Transverse colon (tissue), 4 donors: Measurements from ENCODE around the gene CAST. TPM values are rescaled to one million over a fixed set of nuclear protein-coding genes. Genes with fewer than 3 reads are reported as not detected.

Experiments used
- DNase-seq: peaks from one replicate; pipeline ENCODE4 v3.0.0-alpha.2; 2019
- H3K27ac ChIP-seq, 4 donors: fragments of 200-600 bp; sonication (generic); 2 replicates each; pipeline ENCODE4 v1.5.1; 2016 to 2018; ENCODE audit warnings: inconsistent platforms in 4 of 4
- H3K27me3 ChIP-seq: fragments of 200-600 bp; sonication (generic); 2 replicates; pipeline ENCODE4 v1.5.1; 2017; ENCODE audit warnings: inconsistent platforms
- H3K36me3 ChIP-seq, 4 donors: fragments of 200-600 bp; sonication (generic); 2 replicates each; pipeline ENCODE4 v1.5.1; 2017 to 2019; ENCODE audit warnings: inconsistent platforms in 4 of 4
- H3K4me1 ChIP-seq, 4 donors: fragments of 200-600 bp; sonication (generic); 2 replicates each; pipeline ENCODE4 v1.5.1; 2017 to 2020; ENCODE audit warnings: inconsistent platforms in 4 of 4
- H3K4me3 ChIP-seq, 4 donors: fragments of 200-600 bp; sonication (generic); 1 replicate in 1 of 4; 2 replicates in 3 of 4; pipeline versions ENCODE4 v1.5.1 to v1.6.1; 2017 to 2019; ENCODE audit warnings: inconsistent platforms in 4 of 4
- H3K9me3 ChIP-seq, 2 donors: fragments of 200-600 bp; sonication (generic); 2 replicates each; pipeline ENCODE4 v1.5.1; 2017 to 2019; ENCODE audit warnings: inconsistent platforms in 2 of 2
- CTCF ChIP-seq, 5 experiments: fragments of 200-600 bp in 3 of 5; fragments of 450-650 bp in 2 of 5; sonication (generic) in 3 of 5; IDR thresholded peaks; 1 replicate in 2 of 5; 2 replicates in 3 of 5; pipeline ENCODE4 v1.5.1; 2016 to 2017; ENCODE audit warnings: antibody characterized with exemption in 5 of 5, inconsistent platforms in 3 of 5, mild to moderate bottlenecking in 2 of 5, moderate library complexity in 1 of 5
- EP300 ChIP-seq: sonication (generic); formaldehyde crosslinking; IDR thresholded peaks from one replicate; pipeline ENCODE4 v1.6.1; 2017; ENCODE audit warnings: antibody characterized with exemption, low read depth
- POLR2A ChIP-seq: fragments of 450-650 bp; IDR thresholded peaks from one replicate; pipeline ENCODE4 v1.6.1; 2016; ENCODE audit warnings: antibody characterized with exemption, mild to moderate bottlenecking, moderate library complexity
- POLR2AphosphoS5 ChIP-seq, 3 donors: sonication (generic); formaldehyde crosslinking; IDR thresholded peaks; one replicate each; pipeline ENCODE4 v1.6.1; 2016; ENCODE audit warnings: antibody characterized with exemption in 3 of 3
- WGBS, 2 donors: methylation state at CpG; one replicate each; pipeline ENCODE4 v1.1.5; 2018; ENCODE audit warnings: low coverage in 1 of 2; 5-methylcytosine and 5-hydroxymethylcytosine counted together
- in situ Hi-C, 4 donors: fragments of 200-750 bp; cut with MboI; loops; one replicate each; pipeline versions ENCODE4 v1.15.0 to v1.15.1; 2017; ENCODE audit warnings: low sequenced_read_pairs in 3 of 4, low pct_ligation_motif_present in 1 of 4, low pct_unique_long_range_greater_than_20kb in 1 of 4
- intact Hi-C: fragments of 100-400 bp; cut with DNase I; formaldehyde crosslinking; loops from one replicate; pipeline ENCODE4 v1.15.1; 2023; ENCODE audit warnings: low total_unique reads
- total RNA-seq, 4 donors: library from RNA; depleted of rRNA; stranded (reverse); fragments of >200 nt; gene quantifications; one replicate each; pipeline ENCODE4 v1.1.0, GENCODE V29; 2016

CAST gene
- total RNA-seq, 4 donors from 2014 or later: 237 to 556 (median 335) TPM

- no peaks in the 10 kb centered on the region for H3K9me3 ChIP-seq
- no peak for TF ChIP-seq EP300
- no peak for TF ChIP-seq CTCF (IDR thresholded peaks at IDR 0.05)
- TF ChIP-seq POLR2AphosphoS5 (IDR thresholded peaks at IDR 0.05): no peak
- no peak for TF ChIP-seq POLR2A
- peaks cover 0 to 5% (median 0%) of the 10 kb centered on the region in 4 donors for H3K36me3 ChIP-seq
- no peak for DNase-seq
- peaks cover 0 to 15% (median 2%) of the 10 kb centered on the region in 4 donors for H3K4me1 ChIP-seq
- H3K27me3 ChIP-seq: no peaks in the 10 kb centered on the region
- WGBS, 2 donors: 88 to 89% methylated on average over 2 of the region's 2 CpGs
- no peak overlapping the region for H3K27ac ChIP-seq
- H3K4me3 ChIP-seq: no peak overlapping the region
- in situ Hi-C loops (no loop called here), intact Hi-C loops (no loop called here)
Measured at GRCh38 chr5:96691503-96692303, 29.5 kb downstream of the CAST start.

- no peaks in the 10 kb centered on the region for H3K27me3 ChIP-seq
- H3K4me1 ChIP-seq: peaks cover 0 to 8% (median 1%) of the 10 kb centered on the region in 4 donors
- in situ Hi-C loops (no loop called here), intact Hi-C loops (no loop called here)
- H3K36me3 ChIP-seq: peaks cover 0 to 5% (median 0%) of the 10 kb centered on the region in 4 donors
- TF ChIP-seq CTCF (IDR thresholded peaks at IDR 0.05): no peak
- TF ChIP-seq POLR2AphosphoS5 (IDR thresholded peaks at IDR 0.05): no peak
- TF ChIP-seq EP300: no peak
- no peak for TF ChIP-seq POLR2A
- whole genome bisulfite sequencing, 2 donors: 85 to 100% methylated on average over 2 of the region's 2 CpGs
- no peak for DNase-seq
- H3K27ac ChIP-seq: no peak overlapping the region
- H3K9me3 ChIP-seq: no peaks in the 10 kb centered on the region
- no peak overlapping the region for H3K4me3 ChIP-seq
Measured at GRCh38 chr5:96692441-96692840, 30.3 kb downstream of the CAST start.

GRCh38 chr5:96699186-96699820, 37.1 kb downstream of the CAST start:
- no peak for DNase-seq
- in situ Hi-C loops (no loop called here), intact Hi-C loops (no loop called here)
- Histone ChIP-seq H3K27me3 (no peaks in the 10 kb centered on the region), H3K27ac (no peak overlapping the region), H3K9me3 (no peaks in the 10 kb centered on the region), H3K36me3 (peaks cover 0 to 14% (median 2%) of the 10 kb centered on the region in 4 donors), H3K4me1 (peaks cover 9 to 13% (median 11%) of the 10 kb centered on the region in 4 donors), H3K4me3 (no peak overlapping the region)
- 65 to 73% methylated on average over 3 of the region's 3 CpGs for whole genome bisulfite sequencing, 2 donors
- no peak for TF ChIP-seq POLR2A
- TF ChIP-seq EP300: no peak
- TF ChIP-seq CTCF (IDR thresholded peaks at IDR 0.05): no peak
- TF ChIP-seq POLR2AphosphoS5 (IDR thresholded peaks at IDR 0.05): no peak
